Skeletal muscle tissue (tissue), 4 donors: ENCODE measurements around the gene UCMA. TPM values are rescaled to one million over a fixed set of nuclear protein-coding genes. Genes with fewer than 3 reads are reported as not detected.
"Not testable (repeated sequence)": the region's sequence is repeated elsewhere in the genome, so short reads cannot be mapped to it uniquely, and the experiment has no call there.

Experiments used
- H3K27ac ChIP-seq: one replicate; pipeline ENCODE4 v1.7.0; 2013; ENCODE audit warnings: mild to moderate bottlenecking, low read depth, low read length, inconsistent platforms
- H3K27me3 ChIP-seq, 3 donors: one replicate each; pipeline ENCODE4 v1.7.0; 2013; ENCODE audit warnings: low read length in 3 of 3; ENCODE audit not compliant: control insufficient read depth in 3 of 3, insufficient read depth in 3 of 3
- H3K36me3 ChIP-seq, 3 donors: one replicate each; pipeline ENCODE4 v1.7.0; 2013; ENCODE audit warnings: low read length in 3 of 3; ENCODE audit not compliant: control insufficient read depth in 3 of 3, insufficient read depth in 3 of 3
- H3K4me1 ChIP-seq, 3 donors: one replicate each; pipeline ENCODE4 v1.7.0; 2013; ENCODE audit warnings: low read length in 3 of 3, mild to moderate bottlenecking in 3 of 3; ENCODE audit not compliant: control insufficient read depth in 3 of 3, insufficient read depth in 3 of 3
- H3K4me3 ChIP-seq, 3 donors: one replicate each; pipeline ENCODE4 v1.7.0; 2013; ENCODE audit warnings: low read length in 3 of 3
- H3K9ac ChIP-seq, 3 donors: one replicate each; pipeline ENCODE4 v1.7.0; 2013; ENCODE audit warnings: low read length in 3 of 3, mild to moderate bottlenecking in 3 of 3, moderate library complexity in 2 of 3, low read depth in 1 of 3
- H3K9me3 ChIP-seq, 3 donors: one replicate each; pipeline ENCODE4 v1.7.0; 2013; ENCODE audit warnings: low read length in 3 of 3; ENCODE audit not compliant: control insufficient read depth in 3 of 3
- total RNA-seq: library from RNA; depleted of rRNA; stranded (reverse); fragments of >200 nt; gene quantifications from one replicate; pipeline ENCODE4 v1.2.3, GENCODE V29; 2014
- donor health status: Osteomylitis.

Gene UCMA, protein sequence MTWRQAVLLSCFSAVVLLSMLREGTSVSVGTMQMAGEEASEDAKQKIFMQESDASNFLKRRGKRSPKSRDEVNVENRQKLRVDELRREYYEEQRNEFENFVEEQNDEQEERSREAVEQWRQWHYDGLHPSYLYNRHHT
- total RNA-seq, result 1.6 TPM

DNA sequence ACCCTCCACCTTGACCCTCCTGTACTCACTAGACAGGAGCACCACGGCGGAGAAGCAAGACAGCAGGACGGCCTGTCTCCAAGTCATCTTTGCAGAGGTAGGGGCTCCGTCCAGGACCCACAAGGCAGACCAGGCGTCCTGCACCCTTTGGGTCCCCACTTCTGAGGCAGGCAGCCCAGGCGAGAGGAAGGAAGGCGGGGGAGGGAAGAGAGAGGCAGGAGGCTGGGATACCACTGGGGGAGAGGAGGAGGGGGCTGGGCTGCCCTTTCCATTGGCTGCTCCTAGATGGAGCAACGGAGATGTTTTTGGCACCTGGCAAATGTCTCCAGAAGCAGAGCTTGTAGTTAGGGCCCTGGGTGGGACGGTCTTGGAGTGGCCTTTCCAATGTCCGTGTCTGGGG lies at the start of gene UCMA:
Gene UCMA, minus strand, starts transcription at position 203 of the 400 bp plus-strand sequence. Its CDS starts 116 bp downstream, at position 87.
- H3K9ac ChIP-seq, result no peak within 1 kb of the TSS
- H3K27me3 ChIP-seq, result peaks cover 0 to 8% (median 8%) of the 10 kb centered on the region in 3 donors

GRCh38 chr10:13282348-13282747 lies 48.2 kb upstream of the UCMA start:
- not testable (repeated sequence) for H3K9ac ChIP-seq, H3K4me3 ChIP-seq, H3K9me3 ChIP-seq, H3K27me3 ChIP-seq, H3K27ac ChIP-seq, H3K4me1 ChIP-seq
- peaks cover 34 to 70% (median 56%) of the 10 kb centered on the region in 3 donors for H3K36me3 ChIP-seq

More for the DNA sequence above, at the start of gene UCMA:
- Histone ChIP-seq H3K4me1 (peaks cover 0 to 5% (median 4%) of the 10 kb centered on the region in 3 donors), H3K4me3 (no peak within 1 kb of the TSS), H3K9me3 (no peaks in the 10 kb centered on the region), H3K36me3 (no peaks in the 10 kb centered on the region), H3K27ac (no peak within 1 kb of the TSS)

GRCh38 chr10:13276749-13277365 lies 42.7 kb upstream of the UCMA start:
- Histone ChIP-seq H3K27me3 (no peaks in the 10 kb centered on the region), H3K27ac (no peak overlapping the region), H3K9me3 (no peaks in the 10 kb centered on the region), H3K4me1 (peaks cover 11% of the 10 kb centered on the region in 3 donors), H3K9ac (no peak overlapping the region), H3K4me3 (no peak overlapping the region), H3K36me3 (peaks cover 23 to 30% (median 29%) of the 10 kb centered on the region in 3 donors)

- H3K27me3 ChIP-seq, H3K27ac ChIP-seq, H3K4me3 ChIP-seq, H3K9me3 ChIP-seq, H3K9ac ChIP-seq: not testable (repeated sequence)
- Histone ChIP-seq H3K4me1 (peaks cover 11 to 17% (median 16%) of the 10 kb centered on the region in 3 donors), H3K36me3 (peaks cover 21 to 23% (median 22%) of the 10 kb centered on the region in 3 donors)
Measured at GRCh38 chr10:13276146-13276545, 42.0 kb upstream of the UCMA start.

DNA sequence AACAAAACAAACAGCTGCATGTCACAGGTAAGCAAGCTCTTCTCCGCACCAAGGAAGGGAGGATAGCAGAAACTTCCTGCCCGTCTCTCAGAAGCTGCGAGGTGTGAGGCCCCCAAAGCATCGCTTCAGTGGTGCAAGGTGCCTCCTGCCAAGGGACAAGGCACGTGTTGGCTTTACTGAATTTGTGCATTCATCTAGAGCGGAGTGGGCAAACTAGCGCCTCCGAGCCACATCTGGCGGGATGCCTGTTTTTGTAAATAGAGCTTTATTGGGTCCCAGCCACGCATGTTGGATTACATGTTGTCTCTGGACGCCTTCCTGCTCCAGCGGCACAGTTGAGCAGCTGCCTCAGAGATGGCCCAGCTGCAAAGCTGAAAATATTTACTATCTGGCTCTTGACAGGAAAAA lies 38.0 kb upstream of the UCMA start:
- H3K4me3 ChIP-seq, result peak overlapping the region; percentile 45 to 57 (median 56)

GRCh38 chr10:13271552-13272163 lies 37.5 kb upstream of the UCMA start:
- H3K36me3 ChIP-seq, result no peaks in the 10 kb centered on the region
- peak overlapping the region; percentile 45 to 57 (median 56) for H3K4me3 ChIP-seq
- no peaks in the 10 kb centered on the region for H3K9me3 ChIP-seq
- peak overlapping the region in 2 of 3 donors; percentile 14 to 65 for H3K9ac ChIP-seq
- H3K27ac ChIP-seq, result peak overlapping the region; percentile 47
- peaks cover 11 to 17% (median 16%) of the 10 kb centered on the region in 3 donors for H3K4me1 ChIP-seq
- no peaks in the 10 kb centered on the region for H3K27me3 ChIP-seq

More for the DNA sequence above, 38.0 kb upstream of the UCMA start:
- H3K27me3 ChIP-seq, result no peaks in the 10 kb centered on the region
- H3K27ac ChIP-seq, result peak overlapping the region; percentile 47
- peaks cover 11 to 17% (median 16%) of the 10 kb centered on the region in 3 donors for H3K4me1 ChIP-seq
- no peaks in the 10 kb centered on the region for H3K36me3 ChIP-seq
- peak overlapping the region in 2 of 3 donors; percentile 14 to 65 for H3K9ac ChIP-seq
- H3K9me3 ChIP-seq, result no peaks in the 10 kb centered on the region

DNA sequence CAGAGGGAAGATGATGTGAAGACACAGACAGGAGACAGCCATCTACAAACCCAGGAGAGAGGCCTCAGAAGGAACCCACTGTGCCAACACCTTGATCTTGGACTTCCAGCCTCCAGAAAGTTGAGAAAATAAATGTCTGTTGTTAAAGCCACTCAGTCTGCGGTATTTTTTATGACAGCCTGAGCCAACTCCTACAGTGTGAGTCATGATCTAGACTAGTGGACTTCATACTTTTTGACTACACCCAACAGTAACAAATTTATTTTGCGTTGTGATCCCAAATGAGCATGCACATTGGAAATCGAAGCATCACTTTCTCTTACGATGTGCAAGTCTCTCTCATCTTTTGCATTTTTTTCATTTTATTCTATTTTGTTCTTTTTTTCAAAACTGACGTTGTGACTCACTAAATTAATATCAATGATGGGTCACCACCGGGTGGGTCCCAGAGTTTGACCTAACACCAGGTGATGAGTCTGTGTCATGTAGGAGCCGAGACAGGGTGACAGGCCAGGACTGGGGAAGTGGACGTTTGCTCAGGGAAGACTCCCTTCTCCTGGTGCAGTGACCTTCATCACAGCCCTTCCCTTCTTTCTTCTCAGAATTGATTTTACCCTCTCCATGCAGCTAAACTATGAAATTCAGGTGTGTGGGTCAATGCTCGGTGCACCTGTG lies 36.8 kb upstream of the UCMA start:
- no peaks in the 10 kb centered on the region for H3K36me3 ChIP-seq
- H3K9ac ChIP-seq, result no peak overlapping the region
- H3K4me3 ChIP-seq, result peak overlapping the region in 1 of 3 donors; percentile 57
- H3K27ac ChIP-seq, result peak overlapping the region; percentile 47
- no peaks in the 10 kb centered on the region for H3K9me3 ChIP-seq
- H3K4me1 ChIP-seq, result peaks cover 11 to 17% (median 16%) of the 10 kb centered on the region in 3 donors
- H3K27me3 ChIP-seq, result no peaks in the 10 kb centered on the region

- no peaks in the 10 kb centered on the region for H3K9me3 ChIP-seq
- peaks cover 11 to 17% (median 16%) of the 10 kb centered on the region in 3 donors for H3K4me1 ChIP-seq
- no peak overlapping the region for H3K4me3 ChIP-seq
- H3K27me3 ChIP-seq, result no peaks in the 10 kb centered on the region
- no peaks in the 10 kb centered on the region for H3K36me3 ChIP-seq
- no peak overlapping the region for H3K9ac ChIP-seq
- no peak overlapping the region for H3K27ac ChIP-seq
Measured at GRCh38 chr10:13268841-13269240, 34.7 kb upstream of the UCMA start.

DNA sequence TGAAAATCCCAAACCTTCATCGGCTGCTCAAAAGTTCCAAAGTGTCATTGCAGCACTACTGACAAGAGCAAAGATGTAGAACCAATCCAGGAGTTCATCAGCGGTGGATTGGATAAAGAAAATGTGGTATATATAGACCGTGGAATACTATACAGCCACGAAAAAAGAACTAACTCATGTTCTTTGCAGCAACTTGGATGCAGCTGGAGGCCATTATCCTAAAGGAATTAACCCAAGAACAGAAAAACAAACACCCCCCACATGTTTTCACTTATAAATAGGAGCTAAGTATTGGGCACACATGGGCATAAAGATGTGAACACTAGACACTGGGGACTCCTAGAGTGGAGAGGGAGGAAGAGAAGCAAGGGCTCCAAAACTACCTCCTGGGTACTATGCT lies 34.1 kb upstream of the UCMA start:
- Histone ChIP-seq H3K27me3 (no peaks in the 10 kb centered on the region), H3K4me3 (no peak overlapping the region), H3K36me3 (no peaks in the 10 kb centered on the region), H3K27ac (no peak overlapping the region), H3K4me1 (peaks cover 11 to 17% (median 16%) of the 10 kb centered on the region in 3 donors), H3K9ac (no peak overlapping the region), H3K9me3 (no peaks in the 10 kb centered on the region)
